GM19328 (cell line): ENCODE results near the gene ZNF217.
"Not testable (repeated sequence)": the region's sequence is repeated elsewhere in the genome, so short reads cannot be mapped to it uniquely, and the experiment has no call there.

Experiments used
- ATAC-seq: cut with Tn5 transposase; IDR thresholded peaks from one replicate; pipeline ENCODE4 v1.9.1; 2021; ENCODE audit warnings: mild to moderate bottlenecking, moderate library complexity; ENCODE audit not compliant: unreplicated experiment

Gene ZNF217

DNA sequence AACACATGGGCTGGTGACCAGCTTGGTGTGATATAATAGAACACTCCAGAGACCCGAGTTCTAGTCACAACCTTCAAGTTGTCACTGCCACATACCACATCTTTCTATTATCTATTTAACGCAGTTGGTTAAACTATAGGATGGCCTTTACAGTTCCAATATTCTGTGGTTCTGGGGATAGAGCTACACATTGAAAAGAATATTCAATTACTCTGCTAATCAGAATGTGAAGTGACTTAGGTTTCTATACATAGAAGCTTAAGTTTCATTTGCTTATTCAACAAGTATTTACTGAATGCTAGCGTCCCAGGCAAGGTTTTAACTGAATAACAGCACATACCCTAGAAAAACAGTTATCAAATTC is 9.1 kb downstream of the ZNF217 start:
- not testable (repeated sequence) for ATAC-seq

GRCh38 chr20:53583660-53584549 is 9.7 kb downstream of the ZNF217 start:
- not testable (repeated sequence) for ATAC-seq

GRCh38 chr20:53582574-53583351 is 10.9 kb downstream of the ZNF217 start:
- no peak for ATAC-seq

DNA sequence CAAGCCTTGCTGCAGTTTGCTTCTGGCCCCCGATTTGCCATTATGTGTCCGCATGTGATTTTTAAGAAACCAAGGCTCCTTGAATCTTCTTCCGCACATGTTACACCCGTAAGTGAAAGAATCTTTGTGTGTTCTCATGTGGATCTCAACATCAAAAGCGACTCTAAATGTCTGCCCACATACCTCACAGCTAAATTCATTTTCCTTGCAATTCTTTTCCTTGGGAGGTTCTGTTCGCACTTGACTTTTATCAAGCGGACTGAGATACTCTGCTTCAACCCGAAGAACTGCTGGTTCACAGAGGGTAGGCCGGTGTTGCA is 11.4 kb downstream of the ZNF217 start:
- no peak for ATAC-seq

DNA sequence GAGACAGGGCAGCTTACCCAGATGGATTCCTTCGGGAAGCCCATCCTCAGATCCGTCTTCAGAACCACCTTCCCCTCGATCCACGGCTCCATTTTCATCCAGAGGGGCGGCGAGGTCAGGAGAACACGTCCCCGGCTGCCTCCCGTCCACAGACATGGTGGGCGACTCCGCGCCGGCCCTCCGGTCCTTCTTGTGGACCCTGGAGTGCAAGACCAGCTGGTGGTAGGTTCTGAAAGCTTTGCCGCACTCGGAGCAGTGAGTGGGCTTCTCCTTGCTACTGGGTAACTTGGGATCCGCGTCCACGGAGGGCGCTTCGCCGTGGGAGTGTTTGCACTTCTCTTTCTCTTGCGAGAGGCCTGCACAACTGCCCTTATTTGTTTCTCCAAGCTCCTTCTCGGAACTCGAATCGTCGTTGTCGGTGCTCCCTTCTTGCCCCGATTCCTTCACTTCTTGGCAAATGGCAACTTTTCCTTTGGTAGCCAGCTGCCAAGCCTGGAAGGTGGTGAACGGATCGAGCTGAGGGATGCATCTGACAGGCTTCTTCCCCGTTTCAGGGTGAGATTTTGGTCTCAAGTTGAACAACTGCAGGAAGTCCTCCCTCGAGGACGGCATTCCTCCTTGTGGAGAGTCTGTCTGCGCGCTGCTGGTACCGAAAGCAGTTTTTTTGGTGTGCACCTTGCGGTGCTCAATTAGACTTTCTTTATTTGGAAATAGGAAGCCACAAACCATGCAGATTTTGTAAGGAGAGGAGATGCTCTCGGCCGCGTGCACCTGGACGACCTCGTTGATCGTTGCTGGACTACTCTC is 12.0 kb downstream of the ZNF217 start:
- no peak for ATAC-seq

- ATAC-seq = no peak
Measured at GRCh38 chr20:53580376-53581111, 13.1 kb downstream of the ZNF217 start.

GRCh38 chr20:53579581-53580375 is 13.9 kb downstream of the ZNF217 start:
- no peak for ATAC-seq

DNA sequence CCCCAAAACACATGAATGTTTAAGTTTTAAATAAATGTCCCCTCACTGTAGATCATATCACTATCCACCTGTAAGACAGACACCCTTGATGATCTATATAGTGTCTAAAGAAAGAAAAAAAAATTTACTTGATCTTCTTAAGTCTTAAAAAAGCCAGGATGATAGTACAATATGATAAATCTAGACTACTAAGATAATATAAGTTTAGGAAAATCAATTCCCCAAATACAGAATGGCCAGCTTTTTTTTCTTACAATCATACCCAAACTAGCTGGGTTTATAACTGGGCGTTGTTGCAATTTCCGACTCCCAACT is 14.4 kb downstream of the ZNF217 start:
- ATAC-seq = no peak

DNA sequence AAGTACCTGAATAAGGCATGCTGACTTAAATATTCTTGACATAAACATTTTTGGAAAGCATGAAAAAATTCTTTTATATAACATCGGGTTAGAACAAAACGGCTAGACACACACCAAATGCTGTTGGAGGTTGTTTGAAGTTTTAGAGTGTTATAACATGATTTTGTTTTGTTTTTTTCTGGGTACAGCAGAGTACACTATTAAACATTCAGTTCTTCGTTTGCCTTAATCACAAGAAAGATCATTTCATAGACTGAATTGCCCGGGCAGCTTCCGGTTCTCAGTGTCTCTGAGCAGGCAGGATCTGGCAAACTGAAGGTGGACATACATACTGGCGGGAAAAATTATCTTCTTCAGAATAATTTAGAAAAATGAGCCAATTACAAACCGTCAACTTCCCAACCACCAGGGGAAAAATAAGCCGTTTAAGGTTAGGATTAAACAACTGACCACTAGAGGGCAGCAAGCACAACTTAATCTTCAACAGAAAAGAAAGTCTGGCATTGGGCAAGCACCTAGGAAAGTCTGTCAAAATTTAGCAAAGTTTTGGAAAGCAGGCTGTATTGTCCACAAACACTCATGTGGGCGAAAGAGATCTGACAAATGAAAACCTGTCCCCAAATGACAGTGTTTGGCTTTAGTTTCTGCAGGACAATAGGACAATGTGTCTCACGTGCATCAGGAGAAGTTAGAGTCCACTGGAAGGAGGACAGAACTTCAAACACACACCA is 15.0 kb downstream of the ZNF217 start:
- ATAC-seq = peak; percentile 40

GRCh38 chr20:53576586-53577318 is 16.9 kb downstream of the ZNF217 start:
- no peak for ATAC-seq

- no peak for ATAC-seq
Measured at GRCh38 chr20:53576195-53576580, 17.5 kb downstream of the ZNF217 start.

- no peak for ATAC-seq
Measured at GRCh38 chr20:53575481-53576194, 18.0 kb downstream of the ZNF217 start.

DNA sequence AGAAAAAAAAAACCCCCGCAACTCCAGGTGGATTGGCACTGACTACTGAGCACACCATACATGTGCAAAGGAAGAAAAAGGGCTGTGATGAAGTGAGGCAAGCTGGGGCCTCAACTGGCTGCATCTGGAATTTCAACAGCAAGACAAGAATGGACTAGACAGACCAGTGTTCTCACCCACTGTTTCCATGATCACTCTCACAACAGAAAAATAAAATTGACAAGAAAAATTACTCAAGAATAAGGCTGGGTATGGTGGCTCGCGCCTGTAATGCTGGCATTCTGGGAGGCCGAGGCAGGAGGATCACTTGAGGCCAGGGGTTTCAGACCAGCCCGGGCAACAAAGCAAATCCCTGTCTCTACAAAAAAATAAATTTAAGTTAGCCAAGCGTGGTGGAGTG is 18.8 kb downstream of the ZNF217 start:
- no peak for ATAC-seq

DNA sequence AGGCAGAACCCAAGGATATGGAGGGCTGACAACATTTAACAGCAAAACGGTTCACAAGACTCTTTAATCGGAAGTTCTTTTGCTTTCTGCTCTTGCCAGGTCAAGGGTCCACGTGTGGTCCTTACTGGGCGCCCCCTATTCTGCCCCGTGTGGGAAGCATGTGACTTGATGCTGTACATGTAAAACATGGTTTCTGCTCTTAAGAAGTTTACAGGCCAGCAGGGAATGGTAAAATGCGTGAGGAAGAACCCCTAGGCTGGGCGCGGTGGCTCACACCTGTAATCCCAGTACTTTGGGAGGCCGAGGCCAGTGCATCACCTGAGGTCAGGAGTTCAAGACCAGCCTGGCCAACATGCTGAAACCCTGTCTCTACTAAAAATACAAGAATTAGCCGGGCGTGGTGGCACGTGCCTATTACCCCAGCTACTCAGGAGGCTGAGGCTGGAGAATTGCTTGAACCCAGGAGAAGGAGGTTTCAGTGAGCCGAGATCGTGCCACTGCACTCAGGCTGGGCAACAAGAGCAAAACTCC is 19.3 kb downstream of the ZNF217 start:
- no peak for ATAC-seq

DNA sequence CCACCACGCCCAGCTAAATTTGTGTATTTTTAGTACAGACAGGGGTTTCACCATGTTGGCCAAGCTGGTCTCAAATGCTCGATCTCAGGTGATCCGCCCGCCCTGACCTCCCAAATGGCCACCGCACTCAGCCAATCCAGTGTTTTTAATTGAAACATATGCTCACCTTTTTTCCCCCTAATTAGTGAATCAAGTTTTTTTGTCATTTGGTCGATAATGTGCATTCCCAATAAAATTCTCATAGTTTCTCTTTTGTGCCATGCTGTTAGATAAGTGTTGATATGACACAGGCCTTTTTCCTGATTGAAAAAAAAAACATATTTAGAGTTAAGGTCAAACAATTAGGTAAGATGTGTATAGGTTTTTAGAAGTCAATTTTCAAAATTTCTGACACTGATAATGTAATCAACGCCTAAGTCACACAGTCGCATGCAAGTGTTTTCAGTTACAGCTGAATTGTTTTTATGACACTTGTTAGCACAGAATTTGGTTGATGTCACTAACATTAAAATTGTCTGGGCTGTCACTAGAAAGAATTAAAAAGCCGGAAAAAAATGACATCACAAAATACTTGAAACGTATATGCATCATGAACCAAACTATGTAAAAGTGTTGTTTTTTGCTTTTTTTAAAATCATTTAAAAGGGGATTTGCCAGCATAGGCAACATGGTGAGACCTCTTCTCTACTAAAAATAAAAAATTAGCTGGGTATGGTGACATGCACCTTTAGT is 21.9 kb downstream of the ZNF217 start:
- ATAC-seq = no peak

DNA sequence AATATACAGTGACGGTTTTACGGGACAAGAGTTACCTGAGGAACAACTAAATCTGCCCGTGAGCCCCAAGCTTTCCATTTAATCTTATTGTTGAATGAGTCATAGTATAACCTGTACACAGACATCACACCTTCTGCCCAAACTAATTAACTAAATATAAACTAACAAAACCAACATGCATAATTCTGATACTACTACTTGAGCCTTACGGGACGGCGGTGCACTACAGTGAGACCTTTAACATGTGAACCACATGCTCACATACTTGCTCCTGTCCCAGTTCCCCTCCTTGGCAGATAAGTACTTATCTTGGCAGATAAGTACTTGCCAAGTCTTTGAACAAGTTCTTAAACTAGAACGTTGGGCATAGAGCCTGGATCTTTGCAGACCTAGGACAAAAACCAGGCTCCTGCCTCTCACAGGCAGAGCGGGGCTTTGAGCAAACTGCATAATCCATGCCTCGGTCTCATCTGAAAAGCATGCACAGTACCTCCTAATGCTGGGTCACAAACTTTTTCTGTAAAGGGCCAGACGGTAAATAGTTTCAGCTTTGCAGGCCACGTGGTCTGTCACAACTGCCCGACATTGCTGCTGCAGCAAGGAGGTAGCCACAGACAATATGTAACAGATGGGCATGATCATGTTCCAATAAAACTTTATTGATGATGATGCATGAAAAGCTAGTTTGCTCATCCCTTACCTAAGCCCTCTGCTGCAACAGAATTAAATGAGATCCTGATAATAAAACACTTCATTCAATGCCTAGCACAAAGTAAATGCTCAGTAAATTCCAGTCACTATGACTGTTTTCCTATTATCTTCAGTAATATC is 23.0 kb downstream of the ZNF217 start:
- no peak for ATAC-seq
